Measurements from ENCODE around the gene LAMA5.

The LAMA5 gene, protein sequence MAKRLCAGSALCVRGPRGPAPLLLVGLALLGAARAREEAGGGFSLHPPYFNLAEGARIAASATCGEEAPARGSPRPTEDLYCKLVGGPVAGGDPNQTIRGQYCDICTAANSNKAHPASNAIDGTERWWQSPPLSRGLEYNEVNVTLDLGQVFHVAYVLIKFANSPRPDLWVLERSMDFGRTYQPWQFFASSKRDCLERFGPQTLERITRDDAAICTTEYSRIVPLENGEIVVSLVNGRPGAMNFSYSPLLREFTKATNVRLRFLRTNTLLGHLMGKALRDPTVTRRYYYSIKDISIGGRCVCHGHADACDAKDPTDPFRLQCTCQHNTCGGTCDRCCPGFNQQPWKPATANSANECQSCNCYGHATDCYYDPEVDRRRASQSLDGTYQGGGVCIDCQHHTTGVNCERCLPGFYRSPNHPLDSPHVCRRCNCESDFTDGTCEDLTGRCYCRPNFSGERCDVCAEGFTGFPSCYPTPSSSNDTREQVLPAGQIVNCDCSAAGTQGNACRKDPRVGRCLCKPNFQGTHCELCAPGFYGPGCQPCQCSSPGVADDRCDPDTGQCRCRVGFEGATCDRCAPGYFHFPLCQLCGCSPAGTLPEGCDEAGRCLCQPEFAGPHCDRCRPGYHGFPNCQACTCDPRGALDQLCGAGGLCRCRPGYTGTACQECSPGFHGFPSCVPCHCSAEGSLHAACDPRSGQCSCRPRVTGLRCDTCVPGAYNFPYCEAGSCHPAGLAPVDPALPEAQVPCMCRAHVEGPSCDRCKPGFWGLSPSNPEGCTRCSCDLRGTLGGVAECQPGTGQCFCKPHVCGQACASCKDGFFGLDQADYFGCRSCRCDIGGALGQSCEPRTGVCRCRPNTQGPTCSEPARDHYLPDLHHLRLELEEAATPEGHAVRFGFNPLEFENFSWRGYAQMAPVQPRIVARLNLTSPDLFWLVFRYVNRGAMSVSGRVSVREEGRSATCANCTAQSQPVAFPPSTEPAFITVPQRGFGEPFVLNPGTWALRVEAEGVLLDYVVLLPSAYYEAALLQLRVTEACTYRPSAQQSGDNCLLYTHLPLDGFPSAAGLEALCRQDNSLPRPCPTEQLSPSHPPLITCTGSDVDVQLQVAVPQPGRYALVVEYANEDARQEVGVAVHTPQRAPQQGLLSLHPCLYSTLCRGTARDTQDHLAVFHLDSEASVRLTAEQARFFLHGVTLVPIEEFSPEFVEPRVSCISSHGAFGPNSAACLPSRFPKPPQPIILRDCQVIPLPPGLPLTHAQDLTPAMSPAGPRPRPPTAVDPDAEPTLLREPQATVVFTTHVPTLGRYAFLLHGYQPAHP (N-terminal part only)

DNA sequence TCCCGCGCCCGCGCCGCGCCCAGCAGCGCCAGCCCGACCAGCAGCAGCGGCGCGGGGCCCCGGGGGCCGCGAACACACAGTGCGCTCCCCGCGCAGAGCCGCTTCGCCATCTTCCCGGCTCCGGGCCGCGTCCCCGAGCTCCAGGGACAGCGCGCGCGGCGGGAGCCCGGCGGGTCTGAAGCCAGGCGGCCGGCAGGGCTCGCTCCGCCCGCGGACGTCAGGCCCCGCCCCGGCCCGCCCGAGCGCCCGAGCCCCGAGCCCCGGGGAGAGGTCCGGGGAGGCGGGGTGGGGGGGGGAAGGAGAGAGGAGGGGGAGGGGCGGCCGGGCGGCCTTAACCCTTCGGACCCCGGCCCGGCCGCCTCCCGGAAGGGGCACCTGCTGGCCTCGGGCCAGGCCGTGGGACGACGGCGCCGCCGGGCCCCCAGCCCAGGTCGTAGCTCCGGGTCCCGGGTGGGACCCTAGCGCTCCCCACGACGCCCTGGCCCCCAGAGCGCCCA is at the start of gene LAMA5:
LAMA5 (minus strand) TSS at position 177 of the 497 bp plus-strand sequence; CDS start at position 110, 67 bp downstream.
- DNase-seq (ENCODE audit: insufficient read length, low spot score), result peak; percentile 87
- FAIRE-seq, result peak; percentile 75

DNA sequence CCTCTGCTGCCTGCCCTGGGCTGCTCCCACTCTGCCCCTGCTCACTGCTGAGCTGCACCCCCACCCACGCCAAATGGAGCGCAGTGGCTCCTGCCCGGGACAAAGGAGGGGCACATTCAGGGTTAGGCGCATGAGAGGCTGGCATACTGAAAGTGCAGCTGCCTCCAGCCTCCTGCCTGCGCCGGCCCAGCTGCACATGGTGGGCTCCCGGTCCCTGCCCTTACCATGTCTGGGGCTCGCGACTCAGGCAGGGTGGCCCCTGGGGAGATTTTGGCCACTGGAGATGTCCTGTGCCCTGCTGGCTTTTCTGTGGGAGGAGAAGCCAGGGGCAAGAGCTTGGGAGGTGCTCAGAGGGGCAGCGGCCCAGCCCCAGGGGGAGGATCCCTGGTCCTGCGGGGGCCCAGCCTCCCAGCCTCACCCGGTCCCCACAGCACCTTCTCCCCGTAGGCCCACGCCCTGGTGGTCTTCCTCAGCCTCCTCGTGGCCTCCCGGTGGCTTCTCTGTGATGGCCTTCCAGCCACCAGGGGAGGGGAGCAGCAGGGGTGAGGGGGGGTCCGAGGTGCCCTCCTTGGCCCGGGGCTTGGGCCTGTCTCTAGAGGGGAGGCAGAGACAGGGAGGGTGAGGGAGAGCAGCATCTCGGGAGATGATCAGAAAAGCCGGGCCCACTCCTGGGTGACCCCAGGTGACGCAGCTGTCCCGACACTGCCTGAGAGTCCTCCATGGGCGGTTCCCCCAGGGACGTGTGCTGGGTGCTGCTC is 48.4 kb upstream of the LAMA5 start:
- no peak for DNase-seq (ENCODE audit: insufficient read length, low spot score)
- no peak for FAIRE-seq

DNA sequence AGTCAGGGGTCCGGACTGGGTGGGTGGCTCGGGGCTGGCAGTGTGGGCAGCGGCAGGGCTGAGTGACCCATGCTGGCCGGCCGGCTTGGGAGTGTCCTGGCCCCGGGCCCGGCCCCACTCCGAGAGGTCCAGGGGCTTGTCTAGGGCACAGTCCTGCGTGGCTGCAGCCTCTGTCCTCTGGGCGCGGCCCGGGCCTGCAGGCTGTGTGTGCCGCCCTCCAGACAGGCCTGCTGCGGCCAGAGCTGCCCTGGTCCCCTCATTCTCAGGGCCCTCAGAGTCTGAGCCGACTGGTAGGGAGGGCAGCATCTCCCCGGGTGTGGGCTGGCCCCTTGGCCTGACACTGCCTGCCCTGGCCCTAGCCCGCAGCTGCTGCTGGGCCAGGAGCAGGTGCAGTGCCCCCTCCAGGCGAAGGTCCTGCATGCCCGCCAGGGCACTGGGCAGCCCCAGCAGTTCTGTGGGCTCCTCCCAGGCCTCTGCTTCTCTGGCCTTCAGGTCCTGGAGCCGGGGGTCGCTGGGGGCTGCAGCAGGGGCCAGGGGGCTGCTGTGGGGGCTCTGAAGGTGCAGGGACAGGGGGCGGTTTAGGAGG is 46.9 kb upstream of the LAMA5 start:
- FAIRE-seq (peak; percentile 93), DNase-seq (ENCODE audit: insufficient read length, low spot score) (no peak)

DNA sequence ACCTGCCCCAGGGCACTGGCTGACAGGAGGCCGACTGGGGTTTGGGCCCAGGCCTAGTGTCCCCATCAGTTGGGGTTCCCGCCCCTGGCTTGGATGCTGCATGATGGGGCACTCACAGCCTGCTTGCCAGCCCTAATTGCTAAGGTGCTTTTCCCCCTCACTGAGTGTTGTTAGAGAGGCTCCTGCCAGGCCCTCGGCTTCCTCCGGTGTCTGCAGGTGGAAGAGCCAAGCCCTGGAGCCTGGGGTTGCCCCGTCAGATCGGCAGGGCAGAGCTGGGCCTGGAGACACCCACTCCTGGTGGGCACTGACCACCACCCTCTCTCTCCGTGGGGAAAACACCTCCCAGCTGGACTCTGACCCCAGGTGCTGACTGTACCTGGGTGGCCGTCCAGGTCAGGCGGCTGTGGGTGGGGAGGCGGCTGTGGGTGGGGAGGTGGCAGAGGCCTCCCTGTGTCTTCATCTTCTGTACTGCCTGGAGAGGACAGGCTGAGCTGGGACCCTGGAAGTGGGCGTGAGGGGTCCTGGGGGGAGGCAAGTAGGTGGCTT is 46.0 kb upstream of the LAMA5 start:
- DNase-seq (ENCODE audit: insufficient read length, low spot score), result no peak
- no peak for FAIRE-seq

- peak; percentile 81 for FAIRE-seq
These were observed 45.3 kb upstream of the LAMA5 start for GRCh38 chr20:62412194-62413024.

DNA sequence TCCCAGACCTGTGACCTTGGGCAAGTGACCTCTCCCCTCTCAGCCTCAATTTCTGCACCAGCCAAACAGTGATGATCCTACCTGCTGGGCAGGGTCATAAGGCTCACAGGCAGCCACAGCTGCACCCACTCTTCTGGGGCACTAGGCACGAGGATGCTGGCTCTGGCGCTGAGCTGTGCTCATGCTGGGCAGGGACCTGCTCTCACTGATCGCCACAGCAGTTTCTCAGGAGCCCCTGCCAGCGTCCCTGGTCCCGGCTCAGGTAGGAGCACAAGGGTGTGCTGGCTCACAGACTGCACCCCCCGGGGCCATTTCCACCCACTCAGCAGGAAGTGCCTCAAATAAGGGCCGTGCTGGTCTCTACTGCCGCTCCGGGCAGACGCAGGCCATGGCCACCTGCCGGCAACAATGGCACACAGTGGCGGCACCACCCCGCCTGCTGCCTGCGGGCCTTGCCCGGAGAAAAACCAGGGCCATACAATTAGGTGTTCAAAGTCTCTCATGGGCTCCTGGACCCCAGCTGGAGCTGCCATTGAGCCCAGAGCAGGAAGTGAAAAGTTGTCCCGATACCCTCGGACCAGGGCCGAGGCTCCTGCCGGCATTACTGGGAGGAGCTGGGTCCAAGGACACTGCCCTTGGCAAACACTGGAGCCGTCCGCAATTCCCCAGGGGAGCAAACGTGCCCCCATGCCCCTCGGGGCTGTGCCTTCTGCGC is 44.5 kb upstream of the LAMA5 start:
- FAIRE-seq (peak; percentile 67), DNase-seq (ENCODE audit: insufficient read length, low spot score) (no peak)

More at GRCh38 chr20:62412194-62413024, 45.3 kb upstream of the LAMA5 start:
- no peak for DNase-seq (ENCODE audit: insufficient read length, low spot score)

DNA sequence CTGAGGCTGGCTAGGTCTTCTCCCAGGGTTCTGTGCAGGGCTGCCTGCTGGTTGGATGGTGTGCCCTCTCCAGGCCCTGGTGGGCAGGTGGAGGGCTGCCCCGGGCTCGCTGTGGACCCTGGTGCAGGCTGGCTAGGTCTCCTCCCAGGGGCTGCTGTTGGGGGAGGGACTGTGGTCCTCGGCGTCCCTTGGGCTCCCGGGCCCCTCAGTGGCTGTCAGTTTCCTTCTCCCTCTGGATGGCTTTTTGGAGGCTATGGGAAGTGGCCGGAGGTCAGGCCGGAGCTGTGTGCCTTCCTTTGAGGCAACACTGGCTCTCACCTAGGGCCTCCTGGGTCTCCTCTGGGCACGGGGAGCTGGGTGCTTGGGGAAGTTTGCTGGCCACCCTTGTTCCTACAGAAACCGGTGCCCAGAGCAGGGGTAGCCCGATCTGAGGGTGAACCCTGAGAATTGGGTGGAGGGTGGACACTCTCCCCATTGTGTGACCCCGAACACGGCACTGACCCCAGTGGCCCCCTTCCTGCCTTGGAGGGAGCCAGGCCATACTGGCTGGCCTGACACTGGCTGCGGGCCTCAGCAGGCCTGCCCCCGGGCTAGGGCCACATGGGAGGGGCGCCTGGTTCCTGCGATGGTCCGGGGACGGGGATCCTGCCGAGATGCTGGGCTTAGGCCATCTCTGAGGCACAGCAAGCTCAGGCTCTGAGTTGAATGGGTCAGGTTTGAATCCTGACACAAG is 43.8 kb upstream of the LAMA5 start:
- FAIRE-seq (peak; percentile 48), DNase-seq (ENCODE audit: insufficient read length, low spot score) (no peak)

GRCh38 chr20:62409931-62410745 is 43.0 kb upstream of the LAMA5 start:
- peak; percentile 81 for DNase-seq (ENCODE audit: insufficient read length, low spot score)
- peak; percentile 93 for FAIRE-seq

DNA sequence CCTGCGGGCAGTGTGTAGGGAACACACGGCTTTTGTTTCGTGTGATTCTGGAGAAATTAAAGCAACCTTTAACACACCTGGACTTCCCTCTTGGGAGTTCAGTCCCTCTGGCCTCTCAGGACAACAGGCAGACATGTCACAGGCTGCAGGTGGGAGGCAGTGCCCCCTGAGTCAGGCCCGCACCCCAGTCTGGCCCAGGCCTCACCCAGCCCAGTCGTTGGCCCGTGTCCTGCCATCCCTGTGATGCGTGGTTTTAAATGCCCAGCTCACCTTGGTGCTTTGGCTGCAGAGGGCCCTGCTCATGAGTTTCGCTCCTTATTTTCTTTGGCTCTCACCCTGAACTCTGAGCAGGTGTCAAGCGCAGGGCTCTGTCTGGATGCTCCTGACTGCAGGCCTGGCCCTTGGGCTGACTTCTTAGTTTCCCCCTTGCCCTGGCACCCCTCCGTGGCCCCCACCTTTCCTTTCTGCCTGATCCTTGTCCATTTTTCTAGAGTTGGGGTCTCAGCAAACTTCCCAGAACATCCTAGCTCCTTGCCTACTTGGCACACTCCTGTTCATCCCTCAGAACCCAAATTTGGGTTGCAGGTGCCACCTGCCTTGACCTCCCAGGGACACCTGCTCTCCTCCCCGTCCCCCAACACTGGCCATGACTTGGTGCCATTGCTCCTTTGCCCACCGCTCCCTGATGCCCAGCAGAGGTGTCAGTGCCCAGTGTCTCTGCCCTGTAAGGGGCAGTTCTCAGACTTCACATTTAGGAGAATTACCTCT is 42.2 kb upstream of the LAMA5 start:
- FAIRE-seq, result no peak
- no peak for DNase-seq (ENCODE audit: insufficient read length, low spot score)

GRCh38 chr20:62408640-62409039 is 41.5 kb upstream of the LAMA5 start:
- no peak for FAIRE-seq

GRCh38 chr20:62408055-62408454 is 40.9 kb upstream of the LAMA5 start:
- no peak for DNase-seq (ENCODE audit: insufficient read length, low spot score)
- no peak for FAIRE-seq

More at GRCh38 chr20:62408640-62409039, 41.5 kb upstream of the LAMA5 start:
- no peak for DNase-seq (ENCODE audit: insufficient read length, low spot score)

DNA sequence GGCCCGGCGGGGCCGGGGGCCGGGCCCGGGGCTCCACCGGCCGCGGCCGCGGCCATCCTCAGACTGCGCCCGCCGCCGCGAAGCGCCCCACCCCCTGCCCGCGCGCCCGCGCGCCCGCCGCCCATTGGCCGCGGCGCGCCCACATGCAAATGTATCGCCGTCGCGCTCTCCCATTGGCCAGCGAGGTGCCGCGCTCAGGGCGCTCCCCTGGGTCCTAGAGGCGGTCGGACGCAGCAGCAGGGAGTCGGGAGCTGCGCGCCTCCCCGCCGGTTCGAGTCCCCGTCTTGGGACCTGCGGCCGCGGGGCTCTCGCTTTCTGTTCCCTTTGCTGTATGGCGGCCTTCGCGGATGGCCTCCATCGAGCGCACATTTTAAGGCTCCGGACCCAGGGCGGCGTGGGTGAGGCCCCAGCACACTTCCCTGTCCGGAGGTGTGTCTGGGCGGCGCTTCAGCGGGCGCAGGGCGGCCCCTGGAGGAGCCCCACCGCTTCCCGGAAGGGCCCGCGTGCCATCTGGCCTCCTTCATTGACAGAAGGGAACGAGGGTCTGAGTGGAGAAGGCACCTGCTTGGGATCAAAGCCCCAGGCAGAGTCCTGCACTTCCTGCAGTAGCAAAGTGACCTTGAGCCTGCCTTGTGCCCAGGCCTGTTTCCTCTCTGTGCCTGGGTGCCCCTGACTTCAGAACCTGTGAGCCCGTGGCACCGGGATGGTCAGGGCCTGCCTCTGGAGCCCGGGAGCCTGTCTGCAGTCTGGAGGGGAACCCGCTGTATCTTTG is 40.3 kb upstream of the LAMA5 start, which contains the start of gene CABLES2:
CABLES2 (minus strand) TSS at position 65 of the 772 bp plus-strand sequence; CDS start at position 56, 9 bp downstream.
- DNase-seq (ENCODE audit: insufficient read length, low spot score) (peak; percentile 100), FAIRE-seq (peak; percentile 99)

- no peak for DNase-seq (ENCODE audit: insufficient read length, low spot score)
These were observed 39.6 kb upstream of the LAMA5 start for GRCh38 chr20:62406635-62407176.

DNA sequence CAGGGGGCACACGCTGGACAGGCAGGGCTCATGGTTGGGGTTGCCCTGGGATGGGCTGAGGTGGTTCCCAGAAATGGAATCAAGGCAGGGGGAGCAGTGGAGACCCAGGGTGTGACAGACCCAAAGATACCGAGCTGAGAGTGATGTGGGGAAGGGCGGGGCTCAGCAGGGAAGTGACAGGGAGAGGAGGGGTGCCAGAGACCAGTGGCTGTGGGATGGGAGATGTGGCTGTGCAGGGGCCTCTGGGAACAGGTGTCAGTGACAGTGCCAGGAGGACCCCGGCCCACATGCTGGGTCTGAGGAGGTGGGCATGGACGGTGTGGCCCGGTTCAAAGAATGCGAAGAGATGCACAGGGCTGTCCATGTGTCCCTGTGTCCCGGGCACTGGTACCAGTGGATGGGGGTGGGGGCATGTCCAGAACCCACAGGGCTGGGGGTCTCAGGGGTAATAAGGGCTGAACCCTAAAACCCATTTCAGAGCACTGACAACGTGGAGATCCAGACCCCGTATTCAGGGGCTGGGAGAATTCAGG is 38.9 kb upstream of the LAMA5 start:
- FAIRE-seq (no peak), DNase-seq (ENCODE audit: insufficient read length, low spot score) (no peak)

More at GRCh38 chr20:62406635-62407176, 39.6 kb upstream of the LAMA5 start:
- peak; percentile 60 for FAIRE-seq
